NCI-H146 treated with DMSO at 0.1 percent for 48 hours (cell line): ENCODE measurements around the gene ASS1.
A peak's percentile ranks its signal among the peaks of the same experiment; 100 is the strongest.
"Not testable (repeated sequence)": the region's sequence is repeated elsewhere in the genome, so short reads cannot be mapped to it uniquely, and the experiment has no call there.

Source experiments
- DNase-seq: peaks from one replicate; lab custom pipeline; 2025; ENCODE audit not compliant: unreplicated experiment; lab: John Stamatoyannopoulos, UW

The ASS1 gene

GRCh38 chr9:130444565-130445221 is at the start of gene ASS1:
TSS of gene ASS1 (plus strand) at chr9:130444961. CDS start at chr9:130452229, 7,268 bp downstream.
- DNase-seq = peak; percentile 21

- DNase-seq = no peak
Observed at GRCh38 chr9:130395810-130396435, 48.8 kb upstream of the ASS1 start.

- no peak for DNase-seq
Observed at GRCh38 chr9:130396581-130396980, 48.2 kb upstream of the ASS1 start.

GRCh38 chr9:130398487-130399240 is 46.1 kb upstream of the ASS1 start:
- DNase-seq = no peak

- no peak for DNase-seq
Observed at GRCh38 chr9:130399768-130400167, 45.0 kb upstream of the ASS1 start.

GRCh38 chr9:130400870-130401269 is 43.9 kb upstream of the ASS1 start:
- DNase-seq = no peak

GRCh38 chr9:130401742-130402141 is 43.0 kb upstream of the ASS1 start:
- DNase-seq = not testable (repeated sequence)

GRCh38 chr9:130402243-130402642 is 42.5 kb upstream of the ASS1 start:
- DNase-seq = no peak

- DNase-seq = no peak
Observed at GRCh38 chr9:130402645-130403440, 41.9 kb upstream of the ASS1 start.

GRCh38 chr9:130405657-130406257 is 39.0 kb upstream of the ASS1 start:
- DNase-seq = no peak

GRCh38 chr9:130406278-130406895 is 38.4 kb upstream of the ASS1 start:
- DNase-seq = no peak

- DNase-seq = no peak
Observed at GRCh38 chr9:130407916-130408663, 36.7 kb upstream of the ASS1 start.

- DNase-seq = no peak
Observed at GRCh38 chr9:130408669-130409068, 36.1 kb upstream of the ASS1 start.

GRCh38 chr9:130409246-130409645 is 35.5 kb upstream of the ASS1 start:
- DNase-seq = no peak

GRCh38 chr9:130410443-130410842 is 34.3 kb upstream of the ASS1 start:
- DNase-seq = no peak

- no peak for DNase-seq
Observed at GRCh38 chr9:130411566-130411915, 33.2 kb upstream of the ASS1 start.

- no peak for DNase-seq
Observed at GRCh38 chr9:130414081-130414731, 30.6 kb upstream of the ASS1 start.

GRCh38 chr9:130414910-130415746 is 29.6 kb upstream of the ASS1 start:
- DNase-seq = no peak
